Hypothalamus (tissue), 51 donors: Measurements from ENCODE around the gene PRPS1.
A peak's percentile ranks its signal among the peaks of the same experiment; 100 is the strongest.
"Not testable (repeated sequence)": the region's sequence is repeated elsewhere in the genome, so short reads cannot be mapped to it uniquely, and the experiment has no call there.

Experiments used
- DNase-seq, 51 donors: peaks; one replicate each; lab custom pipeline; 2025; lab: John Stamatoyannopoulos, UW

PRPS1 gene

DNA sequence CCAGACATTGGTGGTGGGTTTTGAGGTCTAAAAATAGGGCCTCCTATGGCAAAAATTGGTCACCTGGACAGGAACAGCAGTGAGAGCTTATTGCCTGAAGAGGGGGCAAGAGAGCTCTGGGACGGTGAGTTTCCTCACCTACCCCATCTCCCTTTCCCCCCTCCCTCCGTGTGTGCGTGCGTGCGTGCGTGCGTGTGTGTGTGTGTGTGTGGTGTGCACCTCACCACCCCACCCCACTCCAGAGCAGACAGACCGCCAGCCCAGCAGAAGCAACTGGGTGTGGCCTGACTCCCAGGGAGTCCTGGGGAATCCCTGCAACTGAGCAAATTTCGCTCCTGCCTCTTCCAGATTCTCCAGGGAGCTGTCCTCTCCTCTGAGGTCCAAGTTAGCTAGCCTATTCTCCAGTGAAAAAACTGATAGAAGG, 44.7 kb downstream of the PRPS1 start:
- DNase-seq: peak in 16 of 51 donors; percentile 1 to 24 (median 4)

DNA sequence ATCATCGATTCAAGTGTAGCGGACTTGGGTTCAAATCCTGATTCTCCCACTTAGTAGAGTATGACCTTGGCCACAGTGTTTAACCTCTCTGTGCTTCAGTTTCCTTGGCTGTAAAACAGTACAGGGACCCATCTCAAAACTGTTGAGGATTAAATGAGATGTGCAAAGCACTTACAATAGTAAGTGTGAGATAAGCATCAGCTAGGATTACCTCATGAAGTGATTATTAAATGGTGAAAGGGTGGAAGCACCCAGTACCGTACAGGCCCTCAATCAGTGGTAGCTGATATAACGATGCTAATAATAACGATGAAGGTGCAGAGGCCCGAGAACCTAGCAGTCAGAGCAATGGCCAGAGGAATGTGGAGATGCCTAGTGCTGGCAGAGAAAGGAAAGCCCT, 45.1 kb downstream of the PRPS1 start:
- DNase-seq: no peak

DNA sequence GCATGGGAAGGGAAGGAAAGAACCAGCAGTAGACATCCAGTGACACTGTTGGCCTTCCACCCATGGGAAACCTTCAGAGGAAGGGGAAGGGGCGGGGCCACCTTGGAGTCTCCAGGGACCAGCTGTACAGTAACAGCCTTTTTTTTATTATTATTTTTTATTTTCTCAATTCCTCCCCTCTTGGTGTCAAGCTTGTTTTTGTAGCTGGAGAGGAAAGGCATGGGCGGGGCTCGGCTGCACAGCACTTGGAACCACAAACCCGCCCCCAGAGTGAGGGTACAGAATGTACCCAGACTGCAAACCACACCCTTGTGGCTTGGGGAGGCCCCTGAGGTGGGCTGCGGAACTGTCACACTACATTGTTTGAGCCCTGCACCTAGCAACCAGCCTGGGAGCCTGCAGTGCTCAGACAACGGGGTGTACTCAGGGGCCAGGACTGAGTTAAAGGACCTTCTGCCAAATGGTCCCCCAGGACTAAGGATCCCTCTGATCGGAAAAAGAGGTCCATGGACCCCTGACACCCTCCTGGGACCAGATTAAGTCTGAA, 45.7 kb downstream of the PRPS1 start:
- peak in 18 of 51 donors; percentile 1 to 16 (median 8) for DNase-seq

DNA sequence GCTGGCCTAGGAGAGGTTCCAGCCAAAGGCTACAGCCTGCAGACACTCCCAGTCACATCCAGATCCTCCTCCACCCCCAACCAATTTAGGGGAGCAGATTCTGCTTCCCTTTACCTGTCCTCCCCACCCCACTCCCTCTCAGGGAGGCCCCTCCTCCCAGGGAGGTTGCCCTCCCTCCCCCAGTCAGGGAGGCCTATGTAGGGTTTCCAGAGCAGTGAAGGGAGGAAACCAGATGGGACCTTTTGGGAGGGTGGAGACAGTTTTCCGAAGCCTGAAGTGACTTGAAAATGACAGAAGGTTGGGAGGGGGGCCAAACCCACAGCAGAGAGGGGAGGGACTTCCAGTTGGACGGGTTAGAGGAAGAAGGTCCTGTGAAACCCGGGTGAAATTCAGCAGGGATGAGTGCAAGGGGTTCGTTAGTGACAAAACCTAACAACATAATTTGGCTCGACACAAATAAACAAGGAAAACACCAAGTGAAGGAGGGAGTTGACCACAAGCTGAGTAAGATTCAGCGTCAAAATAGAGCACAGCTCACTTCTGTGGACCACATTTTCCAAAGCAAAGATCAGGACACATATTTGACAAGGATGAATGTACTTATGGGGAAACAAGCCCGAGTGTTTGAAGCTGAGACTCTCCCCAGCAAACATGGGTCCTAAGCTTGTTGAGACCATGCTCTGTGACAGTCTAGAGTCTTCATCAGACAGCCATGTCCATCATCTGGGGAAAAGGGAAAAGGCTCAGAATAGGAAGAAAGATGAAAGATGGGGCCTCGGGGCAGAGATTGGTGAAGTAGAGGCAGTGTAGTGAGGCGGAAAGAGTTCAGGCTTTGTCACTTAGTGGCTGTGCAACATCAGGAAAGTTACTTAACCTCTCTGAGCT, 46.4 kb downstream of the PRPS1 start:
- DNase-seq: peak in 6 of 51 donors; percentile 0 to 10 (median 2)

DNA sequence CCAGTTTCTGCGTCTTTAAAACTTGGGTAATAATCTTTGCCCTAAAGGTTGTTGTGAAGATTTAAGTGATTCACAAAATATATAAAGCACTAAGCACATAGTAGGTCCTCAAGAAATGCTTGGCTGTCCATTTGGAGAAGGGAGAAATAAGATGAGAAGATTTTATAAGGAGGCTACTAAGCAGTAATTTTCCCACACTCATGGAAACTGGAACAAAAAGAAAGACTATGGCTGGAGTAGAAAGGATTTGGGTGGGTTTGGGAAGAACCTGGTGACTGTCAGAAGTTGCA, 47.0 kb downstream of the PRPS1 start:
- DNase-seq: no peak

DNA sequence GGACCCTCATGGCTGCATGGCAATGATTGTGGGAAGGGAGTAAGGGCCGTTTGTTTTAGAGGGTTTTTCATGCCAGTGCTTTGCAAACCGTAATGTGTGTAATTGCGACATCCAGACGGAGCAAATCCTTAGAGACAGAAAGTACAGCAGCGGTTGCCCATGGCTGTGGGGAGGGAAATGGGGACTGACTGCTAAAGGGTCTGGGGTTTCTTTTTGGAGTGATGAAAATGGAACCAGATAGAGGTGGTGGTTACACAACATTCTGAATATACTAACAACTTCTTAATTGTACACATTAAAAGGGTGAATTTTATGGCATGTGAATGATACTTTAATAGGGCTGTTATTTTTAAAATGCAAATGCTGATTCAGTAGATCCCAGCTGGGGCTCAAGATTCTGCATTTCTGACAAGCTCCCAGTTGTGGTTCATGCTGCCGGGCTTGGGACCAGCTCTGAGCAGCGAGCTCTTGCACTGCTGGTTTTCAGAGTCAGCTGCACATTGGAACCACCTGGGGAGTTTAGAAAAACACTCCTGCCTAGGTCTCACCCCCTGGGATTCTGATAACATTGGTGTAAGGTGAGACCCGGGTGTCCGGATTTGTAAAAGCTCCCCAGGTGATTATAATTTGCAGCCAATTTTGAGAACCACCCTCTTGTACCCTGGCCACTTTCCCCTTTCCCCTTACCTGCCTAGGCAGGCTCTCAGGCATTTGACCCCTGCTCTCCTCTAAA, 47.7 kb downstream of the PRPS1 start:
- peak in 3 of 51 donors; percentile 0 to 9 (median 2) for DNase-seq

DNA sequence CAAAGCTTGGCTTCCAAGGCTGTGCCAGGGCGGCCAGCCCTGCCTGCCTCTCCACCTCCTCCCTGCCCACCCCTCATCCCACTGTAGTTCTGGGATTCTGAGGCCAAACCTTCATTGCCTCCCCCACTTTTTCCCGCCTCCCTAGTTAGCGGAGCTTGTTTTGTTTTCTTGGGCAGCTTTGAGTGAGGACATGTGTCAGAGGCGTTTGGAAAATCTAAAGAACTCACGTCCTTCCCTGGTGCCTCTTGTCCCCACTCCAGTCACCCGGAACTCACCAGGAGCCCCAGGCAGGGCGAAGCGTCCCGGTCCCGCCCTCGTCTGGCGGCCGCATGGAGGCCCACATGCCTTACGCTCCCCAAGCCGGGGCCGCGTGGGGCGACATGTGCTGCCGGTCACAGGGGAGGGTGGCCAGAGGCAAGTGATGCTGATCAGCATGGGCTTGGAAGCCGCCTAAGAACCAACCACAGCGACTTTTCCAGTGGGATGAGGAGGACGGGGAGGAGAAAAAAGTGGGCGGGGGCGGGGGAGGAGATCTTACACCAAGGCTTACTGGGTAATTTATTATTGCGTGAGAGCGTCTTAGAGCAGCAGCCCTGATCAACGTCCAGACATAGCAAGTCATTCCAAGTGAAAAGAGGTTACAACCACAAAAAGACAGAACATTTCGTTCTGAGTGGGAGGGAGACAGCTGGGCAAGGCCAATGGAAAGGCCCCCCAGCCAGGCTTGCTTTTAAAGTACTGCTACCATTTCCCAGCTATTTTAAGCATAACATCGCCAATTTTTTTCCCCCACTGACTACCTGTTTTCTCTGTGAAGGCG, 48.5 kb downstream of the PRPS1 start:
- peak in 40 of 51 donors; percentile 2 to 52 (median 24) for DNase-seq

DNA sequence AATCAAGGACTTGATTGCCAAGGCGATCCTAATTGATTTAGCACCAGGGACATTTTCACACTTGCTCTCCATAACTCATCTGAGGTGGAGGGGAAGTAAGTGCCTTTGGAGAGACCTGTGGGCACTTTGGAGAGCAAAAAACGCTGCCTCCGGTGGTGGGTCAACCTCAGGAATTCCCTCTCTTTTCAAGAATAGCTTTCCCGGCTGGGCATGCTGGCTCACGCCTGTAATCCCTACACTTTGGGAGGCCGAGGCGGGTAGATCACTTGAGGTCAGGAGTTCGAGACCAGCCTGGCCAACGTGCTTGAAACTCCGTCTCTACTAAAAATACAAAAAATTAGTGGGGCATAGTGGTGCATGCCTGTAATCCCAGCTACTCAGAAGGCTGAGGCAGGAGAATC, 49.2 kb downstream of the PRPS1 start:
- no peak for DNase-seq

DNA sequence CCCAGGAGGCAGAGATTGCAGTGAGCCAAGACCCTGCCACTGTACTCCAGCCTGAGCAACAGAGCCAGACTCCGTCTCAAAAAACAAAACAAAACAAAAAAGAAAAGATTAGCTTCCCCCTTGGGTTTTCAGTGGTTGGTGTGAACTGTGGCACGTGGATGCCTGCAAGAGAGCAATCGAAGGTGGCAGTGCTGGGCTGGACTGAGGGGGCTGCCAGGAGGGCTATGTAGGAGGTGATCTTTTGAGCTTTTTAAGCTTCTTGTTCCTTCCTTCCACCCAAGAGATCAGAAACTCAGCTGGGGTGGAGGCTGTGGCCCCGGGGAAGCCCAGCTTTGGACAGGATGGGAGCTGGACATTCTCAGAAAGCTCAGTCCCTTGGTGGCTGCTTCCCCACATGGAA, 49.6 kb downstream of the PRPS1 start:
- peak in 1 of 51 donors; percentile 0 for DNase-seq

DNA sequence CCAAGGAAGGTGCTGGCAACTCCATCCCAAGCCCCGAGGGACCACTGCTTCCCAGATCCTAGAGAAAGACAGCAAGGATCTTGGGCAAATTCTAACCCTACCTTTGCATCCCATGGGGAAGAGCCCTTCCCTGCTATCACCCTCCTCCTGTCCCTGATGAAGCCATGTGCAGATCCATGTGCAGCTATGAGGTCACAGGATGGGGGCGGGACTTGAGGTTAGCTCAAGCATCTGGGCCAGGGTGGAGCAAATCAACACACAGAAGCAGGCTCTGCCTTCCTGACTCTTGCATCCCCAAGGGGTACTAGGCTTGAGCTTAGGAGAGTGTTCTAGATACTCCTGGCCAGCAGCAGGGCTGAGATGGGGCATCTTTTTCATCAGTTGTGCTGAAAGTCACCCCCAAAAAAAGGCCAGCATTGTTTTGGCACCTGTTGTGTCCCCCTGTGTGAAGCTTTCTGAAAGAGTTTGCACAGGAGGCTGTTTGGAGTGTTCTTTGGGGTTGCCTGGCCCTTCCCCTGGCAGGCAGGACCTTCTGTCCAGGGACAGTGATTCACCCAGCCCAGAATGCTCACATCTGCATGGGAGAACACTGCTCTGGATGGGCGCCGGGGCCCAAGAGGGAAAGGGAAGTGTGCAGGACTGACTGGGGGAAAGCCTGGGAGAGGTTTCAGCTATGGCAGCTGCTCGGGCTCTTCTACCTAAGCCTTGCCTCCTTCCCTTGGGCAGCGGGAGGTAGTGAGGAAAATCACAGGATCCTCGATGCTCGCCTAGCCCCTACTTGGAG, 50.8 kb downstream of the PRPS1 start:
- no peak for DNase-seq

DNA sequence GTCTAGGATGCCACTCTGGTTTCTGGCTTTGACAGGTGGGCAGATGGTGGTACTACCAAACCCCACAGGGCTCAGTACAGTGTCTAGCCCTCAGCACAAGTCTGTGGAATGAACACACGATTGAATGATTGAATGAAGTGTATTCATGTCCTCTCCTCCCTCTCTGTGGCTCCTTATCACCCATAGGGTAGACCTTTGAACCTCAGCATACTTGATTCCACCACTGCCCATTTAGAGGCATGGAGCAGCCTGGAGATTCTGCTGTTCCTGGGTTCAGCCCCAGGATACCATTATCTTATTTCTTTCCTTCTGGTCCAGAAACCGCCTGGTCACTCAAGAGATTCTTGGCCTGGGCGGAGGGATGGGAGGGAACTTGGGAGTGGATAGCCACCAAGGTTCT, 53.9 kb downstream of the PRPS1 start:
- DNase-seq: no peak

DNA sequence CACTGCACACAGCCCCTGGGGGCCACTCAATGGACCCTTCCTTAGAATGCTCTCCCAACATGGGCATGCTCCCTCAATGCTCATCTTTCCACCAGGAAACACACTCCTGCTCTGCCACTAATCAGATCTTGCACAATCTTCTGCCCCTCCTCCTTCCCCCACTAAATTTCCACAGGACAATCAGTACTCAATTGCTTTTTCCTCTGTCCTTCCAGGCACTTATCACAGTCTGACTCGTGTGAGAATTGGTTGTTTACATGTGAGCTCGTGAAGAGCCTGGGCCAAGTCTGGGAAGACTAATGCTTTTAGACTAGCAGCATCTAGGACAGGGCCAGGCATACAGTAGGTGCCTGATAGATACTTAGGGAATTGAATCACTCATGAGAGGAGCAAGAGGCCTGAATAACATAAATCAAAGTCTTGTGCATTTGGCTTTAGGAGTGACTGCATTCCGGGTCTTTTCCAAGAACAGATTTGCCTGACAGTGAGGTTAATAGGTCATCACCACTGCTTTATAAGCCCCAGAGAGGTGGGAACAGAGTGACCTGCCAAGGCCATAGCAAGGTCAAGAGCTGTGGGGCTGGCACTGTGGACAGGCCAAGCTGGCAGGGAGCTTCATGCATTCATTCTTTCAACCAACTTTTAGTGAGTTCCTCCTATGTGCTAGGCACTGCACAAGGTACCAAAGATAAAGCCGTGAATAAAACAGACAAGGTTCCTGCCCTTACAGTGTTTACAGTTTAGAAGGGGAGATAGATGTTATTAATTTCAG, 55.0 kb downstream of the PRPS1 start:
- no peak for DNase-seq

DNA sequence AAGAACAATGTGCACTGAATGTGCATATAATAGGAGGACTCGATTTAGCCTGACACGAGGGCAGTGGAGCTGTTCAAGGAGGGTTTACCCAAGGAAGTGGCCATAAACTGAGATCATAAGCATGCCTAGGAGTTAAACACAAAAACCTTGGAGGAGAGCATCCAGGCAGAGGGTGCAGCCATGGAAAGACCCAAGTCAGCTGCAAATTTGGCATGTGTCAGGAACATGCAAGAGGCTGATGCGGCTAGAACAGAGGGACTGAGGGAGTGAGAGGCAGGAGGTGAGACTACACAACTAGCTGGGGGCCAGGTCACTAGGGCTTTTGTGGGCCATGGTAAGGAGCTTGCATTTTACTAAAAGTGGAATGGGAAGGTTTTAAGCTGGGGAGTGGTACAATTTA, 55.6 kb downstream of the PRPS1 start:
- no peak for DNase-seq

DNA sequence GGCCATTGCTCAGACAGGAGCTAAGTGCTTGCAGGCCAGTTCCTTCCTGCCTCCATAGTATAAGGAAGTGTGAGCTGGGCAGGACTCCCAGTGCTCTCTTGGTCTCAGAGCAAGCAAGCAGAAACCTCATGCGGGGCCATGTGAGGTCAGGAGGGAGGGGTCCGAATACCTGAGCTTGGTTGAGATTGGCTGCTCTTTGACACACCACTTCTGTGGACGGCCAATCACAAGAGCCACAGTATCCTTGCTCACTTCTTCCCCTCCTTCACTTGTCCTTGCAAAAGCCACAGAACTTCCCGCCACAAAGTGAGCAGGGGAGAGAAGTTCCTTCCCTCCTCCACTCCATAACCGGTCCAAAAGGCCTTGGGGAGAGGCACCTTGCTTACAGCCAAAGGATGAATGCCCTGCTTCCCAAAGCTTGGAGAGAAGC, 56.7 kb downstream of the PRPS1 start:
- peak in 26 of 51 donors; percentile 0 to 44 (median 4) for DNase-seq

DNA sequence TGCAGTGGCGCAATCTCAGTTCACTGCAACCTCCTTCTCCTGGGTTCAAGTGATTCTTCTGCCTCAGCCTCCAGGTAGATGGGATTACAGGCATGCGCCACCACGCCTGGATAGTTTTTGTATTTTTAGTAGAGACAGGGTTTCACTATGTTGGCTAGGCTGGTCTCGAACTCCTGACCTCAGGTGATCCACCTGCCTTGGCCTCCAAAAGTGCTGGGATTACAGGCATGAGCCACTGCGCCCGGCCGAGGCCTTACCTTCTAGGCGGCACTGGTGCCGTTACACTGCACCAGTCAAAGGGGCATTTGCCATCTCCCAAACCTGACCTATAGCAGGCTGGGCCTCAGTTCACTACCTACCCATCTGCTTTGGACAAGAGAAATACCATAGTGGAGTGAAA, 57.3 kb downstream of the PRPS1 start:
- DNase-seq: not testable (repeated sequence)

DNA sequence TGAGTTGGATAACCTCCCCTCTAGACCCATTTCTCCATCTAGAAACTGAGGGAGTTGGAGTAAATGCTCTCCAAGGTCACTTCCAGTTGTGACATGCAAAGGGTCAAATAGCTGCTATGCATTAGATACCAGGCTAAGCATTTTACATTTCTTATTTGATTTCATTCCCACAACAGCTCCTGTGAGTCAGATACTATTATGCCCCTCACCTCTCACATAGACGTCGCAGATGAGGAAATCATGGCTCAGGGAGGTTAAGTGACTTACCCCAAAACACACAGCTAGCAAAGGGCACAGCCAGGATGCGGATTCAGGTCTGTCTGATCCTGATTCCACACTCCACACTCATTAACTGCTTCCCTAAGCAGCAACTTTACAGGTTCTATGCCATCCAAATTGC, 57.7 kb downstream of the PRPS1 start:
- DNase-seq: no peak

DNA sequence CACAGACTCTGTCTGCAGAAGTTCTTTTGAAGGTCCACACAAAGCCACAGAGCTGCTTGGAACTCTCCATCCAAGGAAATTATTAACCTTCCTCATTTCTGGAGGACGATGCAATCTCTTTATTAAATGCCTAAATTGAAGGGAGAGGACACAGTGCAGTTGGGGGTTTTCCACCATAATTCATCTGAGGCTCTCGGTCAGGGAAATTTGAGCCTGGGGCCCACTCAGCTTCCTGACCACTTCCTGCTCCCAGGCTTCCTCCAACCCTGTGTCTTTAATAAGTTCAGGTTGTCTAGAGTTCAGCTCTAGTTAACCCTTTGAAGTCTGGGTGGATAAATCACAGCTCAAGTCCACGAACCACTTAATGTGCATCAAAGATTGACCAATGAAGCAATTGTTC, 58.5 kb downstream of the PRPS1 start:
- no peak for DNase-seq

DNA sequence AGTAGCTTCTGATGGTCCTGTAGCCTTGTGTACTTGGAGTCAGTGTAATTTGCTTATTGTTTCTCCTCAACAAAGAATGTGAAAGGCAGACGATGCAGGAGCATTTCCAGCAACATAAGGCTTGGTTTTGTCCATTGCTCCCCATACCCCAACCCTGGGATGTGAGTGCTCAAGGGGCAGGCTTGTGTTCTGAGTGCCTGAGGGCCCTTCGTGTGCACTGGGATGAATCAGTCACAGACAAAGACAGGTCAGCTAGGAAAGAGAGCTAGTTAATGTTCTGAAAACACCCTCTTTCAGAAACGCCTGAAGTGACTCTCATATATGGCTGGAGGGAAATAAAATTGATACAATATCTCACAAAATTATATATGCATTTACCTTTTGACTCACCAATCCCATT, 59.1 kb downstream of the PRPS1 start:
- no peak for DNase-seq

DNA sequence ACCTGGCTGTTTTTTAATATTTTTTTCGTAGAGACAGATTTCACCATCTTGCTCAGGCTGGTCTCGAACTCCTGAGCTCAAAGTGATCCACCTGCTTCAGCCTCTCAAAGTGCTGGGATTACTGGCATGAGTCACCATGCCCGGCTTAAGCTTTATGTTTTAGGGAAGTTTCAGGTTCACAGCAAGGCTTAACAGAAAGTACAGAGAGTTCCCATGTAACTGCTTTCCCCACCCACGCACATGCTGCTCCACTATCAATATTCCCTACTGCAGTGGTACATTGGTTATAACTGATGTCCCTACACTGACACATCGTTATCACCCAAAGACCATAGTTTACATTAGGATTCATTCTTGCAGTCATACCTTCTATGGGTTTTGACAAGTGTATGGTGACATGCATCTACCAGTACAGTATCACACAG, 62.7 kb downstream of the PRPS1 start:
- no peak for DNase-seq
